Ovary (tissue), 3 donors: Measurements from ENCODE around the gene POM121L2.

ENCODE experiments used
- CTCF ChIP-seq, 3 donors: fragments of 450-650 bp in 2 of 3; fragments of 200-600 bp in 1 of 3; IDR thresholded peaks; one replicate each; pipeline versions ENCODE4 v1.5.1 to v1.8.0; 2016 to 2022; ENCODE audit warnings: antibody characterized with exemption in 3 of 3, mild to moderate bottlenecking in 1 of 3
- EP300 ChIP-seq: sonication (generic); formaldehyde crosslinking; IDR thresholded peaks from one replicate; pipeline ENCODE4 v1.6.1; 2017; ENCODE audit warnings: antibody characterized with exemption
- POLR2A ChIP-seq: fragments of 450-650 bp; IDR thresholded peaks from one replicate; pipeline ENCODE4 v1.6.1; 2017; ENCODE audit warnings: antibody characterized with exemption, mild to moderate bottlenecking, moderate library complexity
- donor health status: DM: no; HTN: no; CAD: no.

- no peak for TF ChIP-seq CTCF (IDR thresholded peaks at IDR 0.05)
- no peak for TF ChIP-seq EP300
- TF ChIP-seq POLR2A = no peak
Measured at GRCh38 chr6:27273783-27274182, 38.3 kb downstream of the POM121L2 start.
